Uterus (tissue), 4 donors: ENCODE measurements around the gene TMEM106C. TPM values are rescaled to one million over a fixed set of nuclear protein-coding genes. Genes with fewer than 3 reads are reported as not detected.

ENCODE experiments used
- DNase-seq, 2 donors: peaks; one replicate each; pipeline ENCODE4 v3.0.0-alpha.2; 2019 to 2020
- H3K27ac ChIP-seq, 2 donors: fragments of 200-600 bp; sonication (generic); 1 replicate in 1 of 2; 2 replicates in 1 of 2; pipeline ENCODE4 v1.5.1; 2016 to 2018
- H3K27me3 ChIP-seq, 2 donors: fragments of 200-600 bp; sonication (generic); one replicate each; pipeline ENCODE4 v1.5.1; 2018 to 2019; ENCODE audit warnings: control low read depth in 1 of 2
- H3K36me3 ChIP-seq, 2 donors: fragments of 200-600 bp; sonication (generic); one replicate each; pipeline ENCODE4 v1.5.1; 2019; ENCODE audit warnings: control low read depth in 1 of 2
- H3K4me1 ChIP-seq, 2 donors: fragments of 200-600 bp; sonication (generic); one replicate each; pipeline ENCODE4 v1.5.1; 2018 to 2019; ENCODE audit warnings: control low read depth in 1 of 2
- H3K4me3 ChIP-seq, 2 donors: fragments of 200-600 bp; sonication (generic); 1 replicate in 1 of 2; 2 replicates in 1 of 2; pipeline ENCODE4 v1.5.1; 2018 to 2019; ENCODE audit warnings: mild to moderate bottlenecking in 1 of 2
- H3K9me3 ChIP-seq, 2 donors: fragments of 200-600 bp; sonication (generic); one replicate each; pipeline ENCODE4 v1.5.1; 2019; ENCODE audit warnings: control low read depth in 1 of 2
- CTCF ChIP-seq, 4 experiments: fragments of 200-600 bp in 2 of 4; fragments of 450-650 bp in 2 of 4; sonication (generic) in 2 of 4; IDR thresholded peaks; one replicate each; pipeline ENCODE4 v1.5.1; 2016 to 2019; ENCODE audit warnings: antibody characterized with exemption in 4 of 4, mild to moderate bottlenecking in 2 of 4, moderate library complexity in 1 of 4
- POLR2A ChIP-seq, 2 donors: fragments of 450-650 bp; IDR thresholded peaks; one replicate each; pipeline ENCODE4 v1.6.1; 2016; ENCODE audit warnings: antibody characterized with exemption in 2 of 2, mild to moderate bottlenecking in 1 of 2, moderate library complexity in 1 of 2
- intact Hi-C: fragments of 100-400 bp; cut with DNase I; formaldehyde crosslinking; loops from one replicate; pipeline ENCODE4 v1.15.1; 2023; ENCODE audit warnings: low total_unique reads
- total RNA-seq, 4 donors: library from RNA; depleted of rRNA in 3 of 4; stranded (reverse); fragments of >200 nt in 3 of 4; gene quantifications; one replicate each; pipeline versions ENCODE4 v1.1.0 to v1.2.4, GENCODE V29; 2014 to 2023
- donor health status: DM: yes; HTN: yes; CAD: no.

TMEM106C gene
- total RNA-seq, 4 donors from 2014 or later: 54.9 to 157 (median 77.6) TPM

- Histone ChIP-seq H3K36me3 (no peaks in the 10 kb centered on the region), H3K27me3 (no peaks in the 10 kb centered on the region), H3K4me1 (no peaks in the 10 kb centered on the region), H3K4me3 (no peak overlapping the region), H3K9me3 (no peaks in the 10 kb centered on the region), H3K27ac (no peak overlapping the region)
- no peak for DNase-seq
- TF ChIP-seq CTCF (IDR thresholded peaks at IDR 0.05) (no peak), POLR2A (IDR thresholded peaks at IDR 0.05) (no peak)
- intact Hi-C loops: no loop called here
Measured at GRCh38 chr12:48016373-48017020, 53.1 kb downstream of the TMEM106C start.

GRCh38 chr12:48017496-48017895 lies 54.1 kb downstream of the TMEM106C start:
- Histone ChIP-seq H3K27ac (no peak overlapping the region), H3K4me3 (no peak overlapping the region), H3K4me1 (no peaks in the 10 kb centered on the region), H3K27me3 (peaks cover 0 to 4% of the 10 kb centered on the region in 2 donors), H3K36me3 (no peaks in the 10 kb centered on the region), H3K9me3 (no peaks in the 10 kb centered on the region)
- intact Hi-C loops: no loop called here
- TF ChIP-seq CTCF (IDR thresholded peaks at IDR 0.05) (no peak), POLR2A (IDR thresholded peaks at IDR 0.05) (no peak)
- no peak for DNase-seq

GRCh38 chr12:48017921-48018617 lies 54.7 kb downstream of the TMEM106C start:
- intact Hi-C loops: no loop called here
- H3K27me3 ChIP-seq: peaks cover 0 to 4% of the 10 kb centered on the region in 2 donors
- no peak overlapping the region for H3K27ac ChIP-seq
- TF ChIP-seq CTCF (IDR thresholded peaks at IDR 0.05): no peak
- no peak for TF ChIP-seq POLR2A (IDR thresholded peaks at IDR 0.05)
- H3K9me3 ChIP-seq: no peaks in the 10 kb centered on the region
- no peaks in the 10 kb centered on the region for H3K4me1 ChIP-seq
- H3K36me3 ChIP-seq: no peaks in the 10 kb centered on the region
- H3K4me3 ChIP-seq: no peak overlapping the region
- DNase-seq: no peak

Other genes with a start within 250 kb of the TMEM106C start
- gene ENDOU, start 238.1 kb upstream of the TMEM106C start, total RNA-seq: under 1 TPM in 2 of 4 donors, not detected in 2; 0.28 to 0.64 TPM
- 100 to 1,000 TPM in 1 of 4 donors, 10 to 100 TPM in 3; 13.5 to 105 (median 48.7) TPM for gene RAPGEF3, start 204.7 kb upstream of the TMEM106C start, total RNA-seq
- gene SLC48A1, start 190.4 kb upstream of the TMEM106C start, total RNA-seq: 10 to 100 TPM in 3 of 4 donors, 1 to 10 TPM in 1; 1.3 to 50.5 (median 15.4) TPM
- 100 to 1,000 TPM in 1 of 4 donors, 10 to 100 TPM in 3; 33.0 to 191 (median 42.5) TPM for gene HDAC7, start 143.7 kb upstream of the TMEM106C start, total RNA-seq
- 1 to 10 TPM in 1 of 4 donors, under 1 TPM in 3; 0.26 to 2.0 (median 0.49) TPM for gene VDR, start 58.6 kb upstream of the TMEM106C start, total RNA-seq
- gene COL2A1, start 40.9 kb downstream of the TMEM106C start, total RNA-seq: 1 to 10 TPM in 1 of 4 donors, under 1 TPM in 1, not detected in 2; 0.15 to 1.9 TPM
- 10 to 100 TPM; 24.1 to 43.9 (median 32.4) TPM for gene SENP1, start 142.5 kb downstream of the TMEM106C start, total RNA-seq
- gene PFKM, start 155.8 kb downstream of the TMEM106C start, total RNA-seq: 100 to 1,000 TPM in 1 of 4 donors, 10 to 100 TPM in 3; 30.9 to 150 (median 70.8) TPM
- 10 to 100 TPM; 22.3 to 50.9 (median 32.5) TPM for gene ASB8, start 193.9 kb downstream of the TMEM106C start, total RNA-seq
- 1 to 10 TPM in 3 of 4 donors, not detected in 1; 2.4 to 9.1 (median 2.7) TPM for gene CCDC184, start 220.0 kb downstream of the TMEM106C start, total RNA-seq
- not detected for gene OR10AD1, start 239.7 kb downstream of the TMEM106C start, total RNA-seq